ENCODE results near the gene KBTBD13.

DNA sequence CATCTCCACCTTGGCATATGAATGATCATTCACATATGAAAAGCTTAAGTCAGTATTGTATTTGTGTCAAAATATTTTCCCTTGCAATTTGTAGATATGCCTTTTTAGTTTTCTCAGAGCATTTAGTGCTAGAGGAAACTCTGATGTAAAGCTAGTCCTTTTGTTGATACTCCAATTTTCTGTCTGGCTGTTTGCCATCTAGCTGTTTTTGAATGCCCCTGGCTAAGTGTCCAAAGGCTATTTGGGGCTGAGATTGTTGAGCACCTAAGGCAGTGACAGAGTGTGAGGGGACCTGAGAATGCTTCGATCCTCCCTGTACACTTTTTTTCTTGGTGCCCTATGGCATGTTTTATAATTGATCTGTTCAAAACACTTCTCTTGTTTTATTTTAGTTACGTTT is 28.3 kb upstream of the KBTBD13 start:
- no peak for TF ChIP-seq POLR2A (IDR thresholded peaks at IDR 0.05; ENCODE audit: low read depth, low read length)
- TF ChIP-seq POLR2AphosphoS5 (IDR thresholded peaks at IDR 0.05; ENCODE audit: low read depth, low read length): no peak
- TF ChIP-seq TAF1 (IDR thresholded peaks at IDR 0.05; ENCODE audit: low read depth, low read length): no peak
- TF ChIP-seq POU2F2 (IDR thresholded peaks at IDR 0.05; ENCODE audit: low read depth, low read length): no peak

All from GM12891 (cell line).